GM21447 (cell line): ENCODE results near the gene CR1.
"Not testable (repeated sequence)": the region's sequence is repeated elsewhere in the genome, so short reads cannot be mapped to it uniquely, and the experiment has no call there.

Experiments used
- ATAC-seq: cut with Tn5 transposase; IDR thresholded peaks from one replicate; pipeline ENCODE4 v1.9.1; 2021; ENCODE audit not compliant: unreplicated experiment

CR1 gene

GRCh38 chr1:207581496-207582153, 85.7 kb downstream of the CR1 start:
- no peak for ATAC-seq

- ATAC-seq = not testable (repeated sequence)
These were observed 93.5 kb downstream of the CR1 start for GRCh38 chr1:207589506-207589905.

GRCh38 chr1:207591205-207591604, 95.2 kb downstream of the CR1 start:
- not testable (repeated sequence) for ATAC-seq

GRCh38 chr1:207594095-207594494, 98.1 kb downstream of the CR1 start:
- ATAC-seq = not testable (repeated sequence)

GRCh38 chr1:207603777-207604176, 107.8 kb downstream of the CR1 start:
- no peak for ATAC-seq

- ATAC-seq = no peak
These were observed 109.7 kb downstream of the CR1 start for GRCh38 chr1:207605444-207606361.

GRCh38 chr1:207606362-207606755, 110.4 kb downstream of the CR1 start:
- no peak for ATAC-seq

- no peak for ATAC-seq
These were observed 116.8 kb downstream of the CR1 start for GRCh38 chr1:207612762-207613161.

GRCh38 chr1:207619871-207620542, 124.0 kb downstream of the CR1 start:
- ATAC-seq = peak; percentile 89

GRCh38 chr1:207620543-207620893, 124.6 kb downstream of the CR1 start:
- no peak for ATAC-seq

- not testable (repeated sequence) for ATAC-seq
These were observed 129.6 kb downstream of the CR1 start for GRCh38 chr1:207625504-207626071.

- no peak for ATAC-seq
These were observed 131.0 kb downstream of the CR1 start for GRCh38 chr1:207626972-207627337.

GRCh38 chr1:207627496-207627895, 131.5 kb downstream of the CR1 start:
- no peak for ATAC-seq

- ATAC-seq = no peak
These were observed 132.8 kb downstream of the CR1 start for GRCh38 chr1:207628776-207629175.

- no peak for ATAC-seq
These were observed 135.2 kb downstream of the CR1 start for GRCh38 chr1:207631137-207631536.

- ATAC-seq = no peak
These were observed 137.3 kb downstream of the CR1 start for GRCh38 chr1:207633226-207633625.

GRCh38 chr1:207633699-207634289, 137.8 kb downstream of the CR1 start:
- not testable (repeated sequence) for ATAC-seq

GRCh38 chr1:207634293-207634692, 138.3 kb downstream of the CR1 start:
- ATAC-seq = not testable (repeated sequence)

- not testable (repeated sequence) for ATAC-seq
These were observed 139.7 kb downstream of the CR1 start for GRCh38 chr1:207635569-207636186.

- ATAC-seq = not testable (repeated sequence)
These were observed 142.7 kb downstream of the CR1 start for GRCh38 chr1:207638487-207639145.
